KMS-11 (cell line): ENCODE measurements around the gene CMTM2.
"Not testable (repeated sequence)": the region's sequence is repeated elsewhere in the genome, so short reads cannot be mapped to it uniquely, and the experiment has no call there.

Experiments
- H2AFZ ChIP-seq: fragments of 200-600 bp; sonication (generic); 2 replicates; pipeline ENCODE4 v1.6.1; 2016; ENCODE audit warnings: antibody characterized with exemption, mixed run types, low read depth
- H3K27ac ChIP-seq: fragments of 200-600 bp; sonication (generic); 2 replicates; pipeline ENCODE4 v1.6.1; 2016; ENCODE audit warnings: mild to moderate bottlenecking, mixed run types
- H3K27me3 ChIP-seq: fragments of 200-600 bp; sonication (generic); 2 replicates; pipeline ENCODE4 v1.6.1; 2017; ENCODE audit warnings: mild to moderate bottlenecking, low read depth, mixed run types, moderate library complexity; ENCODE audit not compliant: insufficient read depth
- H3K36me3 ChIP-seq: fragments of 200-600 bp; sonication (generic); 2 replicates; pipeline ENCODE4 v1.6.1; 2017; ENCODE audit warnings: mild to moderate bottlenecking, mixed run types; ENCODE audit not compliant: insufficient read depth
- H3K4me1 ChIP-seq: fragments of 200-600 bp; sonication (generic); 2 replicates; pipeline ENCODE4 v1.6.1; 2016; ENCODE audit warnings: mild to moderate bottlenecking, low read depth, mixed run types; ENCODE audit not compliant: poor library complexity, severe bottlenecking
- H3K4me2 ChIP-seq: fragments of 200-600 bp; sonication (generic); 2 replicates; pipeline ENCODE4 v1.7.0; 2016; ENCODE audit warnings: mild to moderate bottlenecking, mixed run types
- H3K4me3 ChIP-seq: fragments of 200-600 bp; sonication (generic); IDR thresholded peaks from 2 replicates; pipeline ENCODE4 v1.6.1; 2017; ENCODE audit warnings: low read depth, low read length, mixed read lengths; ENCODE audit not compliant: insufficient read depth
- H3K79me2 ChIP-seq: fragments of 200-600 bp; sonication (generic); 2 replicates; pipeline ENCODE4 v1.6.1; 2016; ENCODE audit warnings: low read depth, mixed run types; ENCODE audit not compliant: insufficient read depth
- H3K9ac ChIP-seq: fragments of 200-600 bp; sonication (generic); 2 replicates; pipeline ENCODE4 v1.6.1; 2016; ENCODE audit warnings: mild to moderate bottlenecking, mixed run types
- H4K20me1 ChIP-seq: fragments of 200-600 bp; sonication (generic); 2 replicates; pipeline ENCODE4 v1.6.1; 2016; ENCODE audit warnings: mild to moderate bottlenecking, mixed run types; ENCODE audit not compliant: insufficient read depth
- TF ChIP-seq, protein P1 (sequence below): fragments of 200-600 bp; sonication (generic); conservative IDR thresholded peaks from 2 replicates; pipeline ENCODE4 v1.6.1; 2017; ENCODE audit warnings: low read depth, mild to moderate bottlenecking, antibody characterized with exemption, low read length, moderate library complexity, mixed read lengths

Gene CMTM2

DNA sequence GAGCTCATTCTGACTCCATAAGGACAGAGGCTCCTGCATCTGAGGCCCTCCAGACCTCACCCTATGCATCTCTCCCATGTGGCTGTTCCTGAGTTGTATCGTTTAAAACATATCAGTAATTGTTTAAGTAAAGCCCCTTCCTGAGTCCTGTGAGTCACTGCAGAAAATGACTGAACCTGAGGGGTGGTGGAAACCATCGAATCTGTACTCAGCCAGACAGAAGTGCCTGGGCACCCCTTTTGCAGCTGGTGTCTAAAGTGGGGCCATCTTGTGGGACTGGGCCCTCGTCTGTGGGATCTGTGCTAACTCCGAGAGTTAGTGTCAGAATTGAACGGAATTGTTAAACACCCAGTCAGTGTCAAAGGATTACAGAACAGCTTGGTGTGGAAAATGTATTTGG is 50.6 kb downstream of the CMTM2 start:
- Histone ChIP-seq H3K4me3 (no peak overlapping the region), H4K20me1 (no peaks in the 10 kb centered on the region), H3K79me2 (no peaks in the 10 kb centered on the region), H3K4me1 (no peaks in the 10 kb centered on the region), H3K4me2 (no peak overlapping the region), H3K27me3 (no peaks in the 10 kb centered on the region), H2AFZ (no peak overlapping the region), H3K27ac (no peak overlapping the region), H3K36me3 (no peaks in the 10 kb centered on the region), H3K9ac (no peak overlapping the region)
- TF ChIP-seq, protein P1, sequence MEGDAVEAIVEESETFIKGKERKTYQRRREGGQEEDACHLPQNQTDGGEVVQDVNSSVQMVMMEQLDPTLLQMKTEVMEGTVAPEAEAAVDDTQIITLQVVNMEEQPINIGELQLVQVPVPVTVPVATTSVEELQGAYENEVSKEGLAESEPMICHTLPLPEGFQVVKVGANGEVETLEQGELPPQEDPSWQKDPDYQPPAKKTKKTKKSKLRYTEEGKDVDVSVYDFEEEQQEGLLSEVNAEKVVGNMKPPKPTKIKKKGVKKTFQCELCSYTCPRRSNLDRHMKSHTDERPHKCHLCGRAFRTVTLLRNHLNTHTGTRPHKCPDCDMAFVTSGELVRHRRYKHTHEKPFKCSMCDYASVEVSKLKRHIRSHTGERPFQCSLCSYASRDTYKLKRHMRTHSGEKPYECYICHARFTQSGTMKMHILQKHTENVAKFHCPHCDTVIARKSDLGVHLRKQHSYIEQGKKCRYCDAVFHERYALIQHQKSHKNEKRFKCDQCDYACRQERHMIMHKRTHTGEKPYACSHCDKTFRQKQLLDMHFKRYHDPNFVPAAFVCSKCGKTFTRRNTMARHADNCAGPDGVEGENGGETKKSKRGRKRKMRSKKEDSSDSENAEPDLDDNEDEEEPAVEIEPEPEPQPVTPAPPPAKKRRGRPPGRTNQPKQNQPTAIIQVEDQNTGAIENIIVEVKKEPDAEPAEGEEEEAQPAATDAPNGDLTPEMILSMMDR, result no peak

DNA sequence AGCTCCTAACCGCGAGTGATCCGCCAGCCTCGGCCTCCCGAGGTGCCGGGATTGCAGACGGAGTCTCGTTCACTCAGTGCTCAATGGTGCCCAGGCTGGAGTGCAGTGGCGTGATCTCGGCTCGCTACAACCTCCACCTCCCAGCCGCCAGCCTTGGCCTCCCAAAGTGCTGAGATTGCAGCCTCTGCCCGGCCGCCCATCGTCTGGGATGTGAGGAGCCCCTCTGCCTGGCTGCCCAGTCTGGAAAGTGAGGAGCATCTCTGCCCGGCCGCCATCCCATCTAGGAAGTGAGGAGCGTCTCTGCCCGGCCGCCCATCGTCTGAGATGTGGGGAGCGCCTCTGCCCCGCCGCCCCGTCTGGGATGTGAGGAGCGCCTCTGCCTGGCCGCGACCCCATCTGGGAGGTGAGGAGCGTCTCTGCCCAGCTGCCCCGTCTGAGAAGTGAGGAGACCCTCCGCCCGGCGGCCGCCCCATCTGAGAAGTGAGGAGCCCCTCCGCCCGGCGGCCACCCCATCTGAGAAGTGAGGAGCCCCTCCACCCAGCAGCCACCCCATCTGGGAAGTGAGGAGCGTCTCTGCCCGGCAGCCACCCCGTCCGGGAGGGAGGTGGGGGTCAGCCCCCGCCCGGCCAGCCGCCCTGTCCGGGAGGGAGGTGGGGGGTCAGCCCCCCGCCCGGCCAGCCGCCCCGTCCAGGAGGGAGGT is 51.4 kb downstream of the CMTM2 start:
- not testable (repeated sequence) for H2AFZ ChIP-seq, H3K4me3 ChIP-seq, H3K27ac ChIP-seq, H4K20me1 ChIP-seq, H3K36me3 ChIP-seq, H3K27me3 ChIP-seq, H3K4me2 ChIP-seq, H3K79me2 ChIP-seq, H3K9ac ChIP-seq, H3K4me1 ChIP-seq

- not testable (repeated sequence) for H3K9ac ChIP-seq, H2AFZ ChIP-seq, H3K27ac ChIP-seq, H3K4me1 ChIP-seq, H3K4me3 ChIP-seq, H3K36me3 ChIP-seq, H3K4me2 ChIP-seq, H3K27me3 ChIP-seq, H3K79me2 ChIP-seq, H4K20me1 ChIP-seq
These were observed 52.3 kb downstream of the CMTM2 start for GRCh38 chr16:66631558-66631957.

DNA sequence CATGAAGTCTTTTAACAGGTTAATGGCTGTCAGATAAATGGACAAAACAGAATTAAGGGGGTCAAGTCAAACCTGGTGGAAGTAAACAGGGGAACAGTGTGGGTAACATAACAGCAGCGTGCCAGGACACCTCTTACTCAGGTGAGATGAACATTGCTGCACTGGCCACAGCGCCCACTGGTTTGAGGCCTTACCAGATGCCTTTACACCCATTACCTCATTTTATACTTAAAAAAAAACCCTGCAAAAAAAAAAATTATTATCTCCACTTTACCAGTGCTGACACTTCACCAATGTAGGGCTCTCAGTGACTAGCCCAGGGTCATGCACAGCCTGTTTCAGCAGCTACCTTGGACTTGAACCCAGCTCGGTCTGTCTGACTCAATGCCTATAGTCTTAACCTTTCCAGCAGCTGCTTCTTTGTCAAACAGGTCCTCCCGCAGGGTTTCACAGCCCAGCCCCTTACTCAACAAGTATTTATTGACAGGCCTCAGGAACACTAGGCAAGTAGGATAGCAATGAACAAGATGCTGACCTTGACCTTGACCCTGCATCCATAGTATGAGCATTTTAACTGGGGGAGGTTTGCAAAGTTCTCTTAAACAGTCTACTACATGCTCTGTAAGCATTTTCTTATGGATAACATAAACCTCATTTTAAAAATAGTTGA is 55.4 kb downstream of the CMTM2 start:
- TF ChIP-seq, protein P1, result no peak

GRCh38 chr16:66635406-66635805 is 56.1 kb downstream of the CMTM2 start:
- Histone ChIP-seq H3K4me1 (no peaks in the 10 kb centered on the region), H3K27me3 (no peaks in the 10 kb centered on the region), H3K27ac (no peak overlapping the region), H3K4me3 (no peak overlapping the region), H3K9ac (no peak overlapping the region), H3K4me2 (no peak overlapping the region), H2AFZ (no peak overlapping the region), H3K36me3 (no peaks in the 10 kb centered on the region), H4K20me1 (no peaks in the 10 kb centered on the region), H3K79me2 (no peaks in the 10 kb centered on the region)
- TF ChIP-seq, protein P1, result no peak

More for the DNA sequence above, 55.4 kb downstream of the CMTM2 start:
- Histone ChIP-seq H3K9ac (no peak overlapping the region), H3K27me3 (no peaks in the 10 kb centered on the region), H3K4me1 (no peaks in the 10 kb centered on the region), H3K79me2 (no peaks in the 10 kb centered on the region), H3K4me2 (no peak overlapping the region), H3K4me3 (no peak overlapping the region), H3K36me3 (no peaks in the 10 kb centered on the region), H2AFZ (no peak overlapping the region), H3K27ac (no peak overlapping the region), H4K20me1 (no peaks in the 10 kb centered on the region)
